ENCODE results near the gene SPTLC2. TPM values are rescaled to one million over a fixed set of nuclear protein-coding genes. Genes with fewer than 3 reads are reported as not detected.

SPTLC2 gene
- total and polyA plus RNA-seq, 2 of the 8 experiments (the other 6 are each of a cell fraction or from before 2014, with no cell fraction given): 8.9 to 35.1 TPM

GRCh38 chr14:77485901-77486678 lies 130.3 kb downstream of the SPTLC2 start (continued):
- TF ChIP-seq SRF (IDR thresholded peaks at IDR 0.05; ENCODE audit: low read depth, low read length) (no peak), CHD2 (IDR thresholded peaks at IDR 0.05; ENCODE audit: low read length) (no peak), TAF7 (optimal IDR thresholded peaks at IDR 0.05; ENCODE audit: borderline replicate concordance, low read depth, low read length) (no peak), MAX (IDR thresholded peaks at IDR 0.05) (no peak), EZH2 (IDR thresholded peaks at IDR 0.05; ENCODE audit: low read depth, low read length, severe bottlenecking) (no peak), USF2 (IDR thresholded peaks at IDR 0.05; ENCODE audit: low read length) (no peak), RFX5 (IDR thresholded peaks at IDR 0.05; ENCODE audit: borderline replicate concordance, low read depth, low read length) (no peak), CREB1 (IDR thresholded peaks at IDR 0.05) (no peak)
